ENCODE data around the gene DOCK11. TPM values are rescaled to one million over a fixed set of nuclear protein-coding genes. Genes with fewer than 3 reads are reported as not detected.

Gene DOCK11
- total RNA-seq, 4 donors from 2014 or later: 6.4 to 16.4 (median 9.8) TPM

DNA sequence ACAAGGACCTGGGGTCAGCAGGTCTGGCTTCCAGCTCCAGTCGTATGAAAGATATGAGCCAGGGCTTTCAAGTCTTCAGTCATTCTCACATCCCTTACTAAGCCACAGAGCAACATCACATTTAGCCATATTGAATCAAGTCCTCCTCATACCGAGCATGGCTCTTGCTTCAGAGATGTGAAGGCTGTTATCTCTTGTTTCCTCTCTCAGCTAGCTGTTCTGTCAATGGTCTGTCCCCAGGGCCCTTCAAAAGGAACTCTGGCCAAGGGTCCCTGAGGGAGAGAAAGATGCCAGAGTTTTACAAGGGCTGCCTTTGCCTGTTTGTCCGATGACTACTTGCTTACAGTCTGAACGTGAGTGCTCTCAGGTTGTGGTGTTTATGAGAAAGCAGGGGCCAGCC is 30.5 kb downstream of the DOCK11 start:
- peak overlapping the region in 2 of 4 donors; percentile 5 to 37 for H3K27ac ChIP-seq
- in situ Hi-C loops (cut with MboI; ENCODE audit: low pct_ligation_motif_present in 1 of 4, low pct_unique_long_range_greater_than_20kb in 1 of 4, low sequenced_read_pairs in 3 of 4): no loop called here
- H3K4me3 ChIP-seq: no peak overlapping the region
- no peaks in the 10 kb centered on the region for H3K36me3 ChIP-seq
- DNase-seq: no peak
- H3K4me1 ChIP-seq: peaks cover 0 to 6% (median 0%) of the 10 kb centered on the region in 4 donors
- intact Hi-C loops (cut with DNase I; ENCODE audit: low total_unique reads): no loop called here
- WGBS, 2 donors (ENCODE audit: low coverage in 1 of 2): 69% methylated on average over 4 of the region's 4 CpGs; no CpG with 5 or more reads in 1 of the 2 donors
- no peaks in the 10 kb centered on the region for H3K9me3 ChIP-seq
- TF ChIP-seq, protein P1, sequence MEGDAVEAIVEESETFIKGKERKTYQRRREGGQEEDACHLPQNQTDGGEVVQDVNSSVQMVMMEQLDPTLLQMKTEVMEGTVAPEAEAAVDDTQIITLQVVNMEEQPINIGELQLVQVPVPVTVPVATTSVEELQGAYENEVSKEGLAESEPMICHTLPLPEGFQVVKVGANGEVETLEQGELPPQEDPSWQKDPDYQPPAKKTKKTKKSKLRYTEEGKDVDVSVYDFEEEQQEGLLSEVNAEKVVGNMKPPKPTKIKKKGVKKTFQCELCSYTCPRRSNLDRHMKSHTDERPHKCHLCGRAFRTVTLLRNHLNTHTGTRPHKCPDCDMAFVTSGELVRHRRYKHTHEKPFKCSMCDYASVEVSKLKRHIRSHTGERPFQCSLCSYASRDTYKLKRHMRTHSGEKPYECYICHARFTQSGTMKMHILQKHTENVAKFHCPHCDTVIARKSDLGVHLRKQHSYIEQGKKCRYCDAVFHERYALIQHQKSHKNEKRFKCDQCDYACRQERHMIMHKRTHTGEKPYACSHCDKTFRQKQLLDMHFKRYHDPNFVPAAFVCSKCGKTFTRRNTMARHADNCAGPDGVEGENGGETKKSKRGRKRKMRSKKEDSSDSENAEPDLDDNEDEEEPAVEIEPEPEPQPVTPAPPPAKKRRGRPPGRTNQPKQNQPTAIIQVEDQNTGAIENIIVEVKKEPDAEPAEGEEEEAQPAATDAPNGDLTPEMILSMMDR (IDR thresholded peaks at IDR 0.05): no peak
- TF ChIP-seq POLR2AphosphoS5 (IDR thresholded peaks at IDR 0.05): no peak
- no peak for TF ChIP-seq EP300 (IDR thresholded peaks at IDR 0.05; ENCODE audit: low read depth)
- no peak for TF ChIP-seq POLR2A (IDR thresholded peaks at IDR 0.05)
- H3K27me3 ChIP-seq: no peaks in the 10 kb centered on the region

DNA sequence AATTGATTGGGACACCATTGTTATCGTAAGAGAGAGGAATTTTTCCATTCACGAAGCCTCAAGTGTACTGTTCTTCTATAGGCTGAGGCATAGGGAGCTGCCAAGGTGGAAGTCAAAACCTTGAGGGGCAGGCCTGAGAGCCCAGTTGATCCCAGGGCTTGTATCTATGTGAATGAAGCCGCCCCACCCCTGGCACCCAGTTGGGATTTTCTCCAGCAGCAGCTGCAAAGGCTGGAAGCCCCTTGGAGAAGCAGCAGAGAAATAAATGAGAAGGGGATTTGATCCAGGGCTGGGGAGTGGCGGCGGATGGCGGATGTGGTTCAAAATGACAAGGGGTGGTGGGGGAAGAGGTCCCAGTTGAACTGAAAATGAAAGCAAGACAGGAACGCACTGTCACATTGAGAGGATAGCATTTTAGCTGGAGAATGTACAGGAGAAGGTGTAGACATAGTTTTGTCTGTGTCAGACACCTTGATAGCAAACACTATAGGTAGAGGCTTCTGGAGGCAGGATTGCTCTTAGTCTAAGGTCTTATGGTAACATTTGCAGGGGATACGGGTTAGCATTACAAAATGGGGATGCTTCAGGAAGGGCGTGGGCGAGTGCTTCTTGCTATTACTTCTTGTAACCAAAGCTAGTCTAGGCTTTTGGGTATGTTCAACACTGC is 32.6 kb downstream of the DOCK11 start:
- no peaks in the 10 kb centered on the region for H3K4me1 ChIP-seq
- TF ChIP-seq EP300 (IDR thresholded peaks at IDR 0.05; ENCODE audit: low read depth): no peak
- no peak for TF ChIP-seq POLR2AphosphoS5 (IDR thresholded peaks at IDR 0.05)
- TF ChIP-seq, protein P1 (IDR thresholded peaks at IDR 0.05): no peak
- no peak for TF ChIP-seq POLR2A (IDR thresholded peaks at IDR 0.05)
- in situ Hi-C loops (cut with MboI; ENCODE audit: low pct_ligation_motif_present in 1 of 4, low pct_unique_long_range_greater_than_20kb in 1 of 4, low sequenced_read_pairs in 3 of 4) (no loop called here), intact Hi-C loops (cut with DNase I; ENCODE audit: low total_unique reads) (no loop called here)
- peak overlapping the region; percentile 15 to 50 (median 32) for H3K27ac ChIP-seq
- DNase-seq: peak; percentile 21
- 73 to 100% methylated on average over 3 to 10 of the region's 10 CpGs for WGBS, 2 donors (ENCODE audit: low coverage in 1 of 2)
- H3K4me3 ChIP-seq: no peak overlapping the region
- no peaks in the 10 kb centered on the region for H3K9me3 ChIP-seq
- H3K36me3 ChIP-seq: no peaks in the 10 kb centered on the region
- H3K27me3 ChIP-seq: no peaks in the 10 kb centered on the region

- intact Hi-C loops (cut with DNase I; ENCODE audit: low total_unique reads) (no loop called here), in situ Hi-C loops (cut with MboI; ENCODE audit: low pct_ligation_motif_present in 1 of 4, low pct_unique_long_range_greater_than_20kb in 1 of 4, low sequenced_read_pairs in 3 of 4) (no loop called here)
- no peak overlapping the region for H3K4me3 ChIP-seq
- no peak for DNase-seq
- peak overlapping the region in 1 of 4 donors; percentile 15 for H3K27ac ChIP-seq
- TF ChIP-seq POLR2A (IDR thresholded peaks at IDR 0.05) (no peak), EP300 (IDR thresholded peaks at IDR 0.05; ENCODE audit: low read depth) (no peak), POLR2AphosphoS5 (IDR thresholded peaks at IDR 0.05) (no peak)
- TF ChIP-seq, protein P1 (IDR thresholded peaks at IDR 0.05): no peak
- H3K36me3 ChIP-seq: no peaks in the 10 kb centered on the region
- WGBS, 2 donors (ENCODE audit: low coverage in 1 of 2): 52 to 66% methylated on average over 3 of the region's 3 CpGs
- no peaks in the 10 kb centered on the region for H3K9me3 ChIP-seq
- H3K27me3 ChIP-seq: no peaks in the 10 kb centered on the region
- H3K4me1 ChIP-seq: no peaks in the 10 kb centered on the region
Observed at GRCh38 chrX:118530219-118530911, 34.8 kb downstream of the DOCK11 start.

- in situ Hi-C loops (cut with MboI; ENCODE audit: low pct_ligation_motif_present in 1 of 4, low pct_unique_long_range_greater_than_20kb in 1 of 4, low sequenced_read_pairs in 3 of 4) (no loop called here), intact Hi-C loops (cut with DNase I; ENCODE audit: low total_unique reads) (no loop called here)
- peaks cover 0 to 7% (median 3%) of the 10 kb centered on the region in 4 donors for H3K4me1 ChIP-seq
- no peaks in the 10 kb centered on the region for H3K9me3 ChIP-seq
- TF ChIP-seq POLR2AphosphoS5 (IDR thresholded peaks at IDR 0.05) (no peak), POLR2A (IDR thresholded peaks at IDR 0.05) (no peak), EP300 (IDR thresholded peaks at IDR 0.05; ENCODE audit: low read depth) (no peak)
- TF ChIP-seq, protein P1 (IDR thresholded peaks at IDR 0.05): no peak
- no peaks in the 10 kb centered on the region for H3K36me3 ChIP-seq
- 88 to 98% methylated on average over 5 to 9 of the region's 9 CpGs for WGBS, 2 donors (ENCODE audit: low coverage in 1 of 2)
- H3K27me3 ChIP-seq: no peaks in the 10 kb centered on the region
- no peak for DNase-seq
- no peak overlapping the region for H3K27ac ChIP-seq
- H3K4me3 ChIP-seq: no peak overlapping the region
Observed at GRCh38 chrX:118534716-118535493, 39.3 kb downstream of the DOCK11 start.
